PC-9 (cell line): ENCODE data around the gene MBNL3.

Experiments used
- CTCF ChIP-seq: fragments of 200-600 bp; sonication (generic); conservative IDR thresholded peaks from 2 replicates; pipeline ENCODE4 v1.6.1; 2017; ENCODE audit warnings: mixed run types, antibody characterized with exemption, mild to moderate bottlenecking, moderate library complexity
- EZH2 ChIP-seq: fragments of 200-600 bp; sonication (generic); IDR thresholded peaks from 2 replicates; pipeline ENCODE4 v1.8.0; 2017; ENCODE audit warnings: antibody characterized with exemption, low read depth

GRCh38 chrX:132331532-132331931 is 157.3 kb downstream of the MBNL3 start:
- TF ChIP-seq CTCF = no peak
- no peak for TF ChIP-seq EZH2
